CD4-positive, alpha-beta T cell treated with Interleukin-15 for 4 hours (primary cell): ENCODE data around the gene DPM3.
"Not testable (repeated sequence)": the region's sequence is repeated elsewhere in the genome, so short reads cannot be mapped to it uniquely, and the experiment has no call there.

Experiments used
- DNase-seq: peaks from one replicate; pipeline ENCODE4 v3.0.0-alpha.2; 2020; ENCODE audit warnings: low spot score

The DPM3 gene

GRCh38 chr1:155139895-155140629 lies at the start of gene DPM3:
Gene DPM3 (minus strand): TSS chr1:155140531. CDS start chr1:155140240, 291 bp downstream.
- DNase-seq = peak; percentile 86

DNA sequence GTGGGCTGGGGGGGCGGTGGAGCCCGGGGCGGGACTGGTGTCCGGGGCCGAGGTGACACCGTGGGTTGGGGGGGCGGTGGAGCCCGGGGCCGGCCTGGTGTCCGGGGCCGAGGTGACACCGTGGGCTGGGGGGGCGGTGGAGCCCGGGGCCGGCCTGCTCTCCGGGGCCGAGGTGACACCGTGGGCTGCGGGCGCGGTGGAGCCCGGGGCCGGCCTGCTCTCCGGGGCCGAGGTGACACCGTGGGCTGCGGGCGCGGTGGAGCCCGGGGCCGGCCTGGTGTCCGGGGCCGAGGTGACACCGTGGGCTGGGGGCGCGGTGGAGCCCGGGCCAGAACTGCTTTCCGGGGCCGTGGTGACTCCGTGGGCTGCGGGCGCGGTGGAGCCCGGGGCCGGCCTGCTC lies 49.6 kb upstream of the DPM3 start:
- not testable (repeated sequence) for DNase-seq

DNA sequence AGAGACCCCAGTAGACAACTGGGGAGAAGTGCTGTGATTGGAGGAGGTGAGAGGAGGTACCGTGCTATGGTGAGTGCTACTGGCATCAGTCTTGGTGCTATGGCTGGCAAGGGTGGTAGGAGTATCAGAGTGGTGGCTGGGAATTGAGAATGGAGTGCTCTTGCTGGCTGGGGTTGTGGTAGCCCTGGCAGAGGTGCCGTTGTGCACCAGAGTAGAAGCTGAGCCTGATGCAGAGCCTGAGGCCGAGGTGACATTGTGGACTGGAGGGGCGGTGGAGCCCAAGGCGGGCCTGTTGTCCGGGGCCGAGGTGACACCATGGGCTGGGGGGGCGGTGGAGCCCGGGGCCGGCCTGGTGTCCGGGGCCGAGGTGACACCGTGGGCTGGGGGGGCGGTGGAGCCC lies 47.9 kb upstream of the DPM3 start:
- DNase-seq = no peak

DNA sequence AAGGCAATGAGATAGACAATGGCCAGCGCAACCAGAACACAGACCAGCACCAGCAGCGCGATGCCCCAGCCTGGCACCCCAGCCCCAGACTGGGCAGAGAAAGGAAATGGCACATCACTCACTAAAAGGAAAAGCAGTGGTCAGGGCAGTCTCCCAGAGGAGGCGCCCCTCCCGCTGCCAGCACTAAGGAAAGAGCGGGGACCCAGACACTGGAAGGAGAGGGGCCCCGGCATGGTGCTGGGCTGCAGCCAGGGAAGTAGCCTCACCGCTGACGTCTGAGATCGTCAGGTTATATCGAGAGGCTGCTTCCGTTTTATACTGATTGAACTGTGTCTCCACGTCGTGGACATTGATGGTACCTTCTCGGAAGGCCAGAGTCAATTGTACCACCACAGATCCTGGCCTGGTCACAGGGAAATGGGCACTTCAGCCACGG lies 47.1 kb upstream of the DPM3 start:
- DNase-seq = no peak

DNA sequence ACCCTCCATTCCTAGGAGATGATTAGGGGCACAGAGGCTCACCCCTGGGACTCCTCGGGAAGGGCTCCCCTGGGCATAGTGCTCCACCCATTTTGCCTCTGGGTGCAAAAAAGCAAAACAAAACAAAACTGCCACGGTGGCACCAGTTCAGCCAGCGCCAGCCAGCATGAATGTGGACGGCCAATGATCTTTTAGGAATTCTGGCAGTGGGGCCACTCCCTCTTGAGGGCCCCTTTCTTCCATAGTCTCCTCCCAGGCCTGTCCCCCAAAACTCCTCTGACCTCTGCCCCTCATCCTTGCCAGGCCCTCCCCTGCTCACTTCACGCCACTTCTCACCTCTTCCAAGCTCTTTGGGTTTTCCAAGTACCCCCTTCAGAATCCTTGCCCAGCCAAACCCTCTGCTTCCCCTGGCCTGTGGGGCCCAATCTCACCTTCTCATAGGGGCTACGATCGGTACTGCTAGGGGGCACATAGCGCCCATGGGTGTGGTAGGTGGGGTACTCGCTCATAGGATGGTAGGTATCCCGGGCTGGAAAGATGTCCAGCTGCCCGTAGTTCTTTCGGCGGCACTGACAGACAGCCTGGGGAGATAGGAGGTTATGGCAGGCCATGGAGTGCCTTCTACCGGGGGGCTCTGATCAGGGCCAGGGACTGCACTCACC lies 46.6 kb upstream of the DPM3 start:
- DNase-seq = no peak

- no peak for DNase-seq
Measured at GRCh38 chr1:155186067-155186793, 45.9 kb upstream of the DPM3 start.

DNA sequence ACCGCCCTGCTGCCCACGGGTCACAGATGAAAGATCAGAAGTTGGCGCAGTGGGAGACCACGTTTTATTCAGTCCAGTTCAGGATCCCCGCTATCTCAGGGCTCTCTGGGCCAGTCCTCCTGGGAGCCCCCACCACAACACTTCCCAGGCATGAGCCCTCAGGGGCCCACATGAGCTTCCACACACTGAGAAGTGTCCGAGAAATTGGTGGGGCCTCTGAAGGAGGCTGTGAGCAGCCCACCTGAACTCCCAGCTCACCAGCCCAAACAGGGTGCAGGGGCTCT lies 45.4 kb upstream of the DPM3 start:
- no peak for DNase-seq

- DNase-seq = no peak
Measured at GRCh38 chr1:155184835-155185782, 44.8 kb upstream of the DPM3 start.

- DNase-seq = no peak
Measured at GRCh38 chr1:155184351-155184811, 44.0 kb upstream of the DPM3 start.

GRCh38 chr1:155183775-155184221 lies 43.5 kb upstream of the DPM3 start:
- no peak for DNase-seq

DNA sequence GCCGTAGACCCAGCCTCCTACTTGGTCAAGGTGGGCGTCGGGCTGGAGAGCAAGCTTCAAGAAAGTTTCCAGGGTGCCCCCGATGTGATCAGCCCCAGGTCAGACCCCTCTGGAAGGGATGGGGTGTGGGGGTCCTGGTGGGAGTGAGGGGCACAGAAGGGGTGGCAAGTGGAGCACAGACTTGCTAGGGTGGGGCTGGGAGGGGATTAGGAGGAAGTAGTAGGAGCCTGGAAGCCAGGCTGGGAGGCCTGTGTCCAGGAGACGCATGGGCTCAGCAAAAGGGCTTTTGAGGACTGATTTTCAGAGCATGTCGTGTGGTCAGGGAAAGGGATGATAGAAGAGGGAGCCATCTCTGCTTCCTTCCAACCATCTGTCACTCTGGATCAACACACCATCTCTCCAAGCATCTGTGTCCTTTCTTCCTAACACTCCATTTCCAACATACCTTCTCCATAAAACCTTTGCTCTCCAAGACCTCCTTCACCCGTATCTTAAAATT lies 41.8 kb upstream of the DPM3 start:
- DNase-seq = no peak

- DNase-seq = no peak
Measured at GRCh38 chr1:155181371-155182051, 41.2 kb upstream of the DPM3 start.

- no peak for DNase-seq
Measured at GRCh38 chr1:155179112-155180031, 39.0 kb upstream of the DPM3 start.

- no peak for DNase-seq
Measured at GRCh38 chr1:155178441-155179111, 38.2 kb upstream of the DPM3 start.

DNA sequence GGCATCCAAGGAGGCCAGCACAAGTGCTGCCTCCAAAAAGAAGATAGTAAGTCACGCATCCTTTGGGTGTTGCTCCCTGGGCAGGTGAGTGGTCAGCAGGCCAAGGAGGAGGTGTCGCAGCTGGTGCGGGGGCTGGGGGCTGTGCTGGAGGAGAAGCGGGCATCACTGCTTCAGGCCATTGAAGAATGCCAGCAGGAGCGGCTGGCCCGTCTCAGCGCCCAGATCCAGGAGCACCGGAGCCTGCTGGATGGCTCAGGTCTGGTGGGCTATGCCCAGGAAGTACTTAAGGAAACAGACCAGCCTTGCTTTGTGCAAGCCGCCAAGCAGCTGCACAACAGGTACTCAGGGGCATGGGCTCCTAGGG lies 37.6 kb upstream of the DPM3 start:
- DNase-seq = no peak

DNA sequence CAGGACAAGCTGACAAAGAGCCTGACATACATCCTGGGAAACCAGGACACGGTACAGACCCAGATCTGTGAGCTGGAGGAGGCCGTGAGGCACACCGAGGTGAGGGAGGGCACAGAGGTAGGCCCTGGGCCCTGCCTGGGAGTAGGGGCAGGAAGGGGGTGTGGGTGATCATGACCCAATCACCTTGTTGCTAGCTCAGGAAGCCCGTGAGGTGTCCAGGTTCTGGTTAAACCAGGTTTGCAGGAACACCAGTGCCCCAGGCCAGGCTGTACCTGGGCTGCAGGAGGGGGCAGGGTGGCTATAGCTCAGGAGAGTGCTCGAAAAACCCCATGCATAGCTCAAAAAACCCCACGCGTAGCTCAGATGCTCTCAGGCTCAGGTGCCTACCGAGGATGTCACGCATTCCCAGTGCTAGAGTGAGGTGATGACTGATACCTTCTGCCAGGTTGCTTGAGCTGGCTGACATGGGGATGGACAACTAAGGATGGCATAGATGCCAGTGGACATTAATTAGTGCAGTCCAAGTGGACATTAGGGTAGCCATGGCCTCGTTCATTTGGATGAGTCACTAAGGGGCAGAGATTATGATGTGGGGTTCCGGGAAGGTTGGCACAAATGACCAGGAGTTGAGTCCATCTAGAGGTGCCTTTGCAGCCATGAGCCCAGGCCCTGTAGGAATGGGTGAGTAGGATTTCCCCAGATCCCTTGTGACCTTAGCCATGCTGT lies 37.0 kb upstream of the DPM3 start:
- no peak for DNase-seq

DNA sequence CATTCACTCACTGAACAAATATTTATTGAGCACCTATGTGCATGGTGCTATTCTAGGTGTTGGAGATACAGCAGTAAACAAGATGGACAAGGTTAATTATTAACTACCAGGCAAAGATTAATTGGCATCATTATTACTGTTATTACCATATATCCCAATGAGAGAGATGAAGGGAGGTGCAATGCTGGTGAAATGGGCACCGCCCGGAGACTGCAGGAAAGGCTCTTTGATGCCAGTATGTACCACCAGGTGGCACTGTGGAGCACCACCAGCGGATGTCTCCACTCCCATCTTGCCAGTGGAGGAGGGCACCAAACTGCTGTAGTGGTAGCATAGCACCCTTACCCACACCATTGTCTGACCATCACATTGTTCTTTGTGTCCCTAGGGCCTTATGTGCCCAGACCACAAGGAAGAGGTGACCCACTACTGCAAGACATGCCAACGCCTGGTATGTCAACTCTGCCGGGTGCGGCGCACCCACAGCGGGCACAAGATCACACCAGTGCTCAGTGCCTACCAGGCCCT lies 36.3 kb upstream of the DPM3 start:
- DNase-seq = peak; percentile 88

- DNase-seq = peak; percentile 37
Measured at GRCh38 chr1:155175927-155176371, 35.6 kb upstream of the DPM3 start.
